Measurements from ENCODE around the gene LAMA3.
A peak's percentile ranks its signal among the peaks of the same experiment; 100 is the strongest.

Gene LAMA3

DNA sequence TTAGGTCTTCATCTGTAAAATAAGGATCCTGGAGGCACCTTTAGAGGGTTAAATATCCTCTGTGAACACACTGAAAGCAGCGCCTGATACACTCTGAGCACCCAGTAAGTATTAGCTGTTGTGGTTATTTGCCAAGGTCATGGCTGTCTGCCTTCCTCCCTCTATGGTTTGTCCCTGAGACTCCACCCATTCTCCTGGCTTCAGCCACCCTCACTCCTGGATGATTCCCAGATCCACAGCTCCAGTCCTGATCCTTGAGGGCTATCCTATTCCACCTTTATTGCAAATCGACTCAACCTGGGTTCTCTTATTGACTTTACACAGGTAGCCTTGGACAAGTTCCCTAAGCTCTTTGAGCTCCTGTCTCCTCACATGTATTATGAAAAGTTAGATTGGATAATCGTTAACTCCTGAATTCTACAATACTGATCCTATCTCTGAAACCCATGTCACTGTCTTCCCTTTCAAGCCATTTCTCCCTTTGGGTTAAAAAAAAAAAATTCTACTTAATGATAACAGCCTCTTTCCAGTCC lies 162.3 kb downstream of the LAMA3 start:
- DNase-seq (ENCODE audit: low read depth, low spot score), result no peak

DNA sequence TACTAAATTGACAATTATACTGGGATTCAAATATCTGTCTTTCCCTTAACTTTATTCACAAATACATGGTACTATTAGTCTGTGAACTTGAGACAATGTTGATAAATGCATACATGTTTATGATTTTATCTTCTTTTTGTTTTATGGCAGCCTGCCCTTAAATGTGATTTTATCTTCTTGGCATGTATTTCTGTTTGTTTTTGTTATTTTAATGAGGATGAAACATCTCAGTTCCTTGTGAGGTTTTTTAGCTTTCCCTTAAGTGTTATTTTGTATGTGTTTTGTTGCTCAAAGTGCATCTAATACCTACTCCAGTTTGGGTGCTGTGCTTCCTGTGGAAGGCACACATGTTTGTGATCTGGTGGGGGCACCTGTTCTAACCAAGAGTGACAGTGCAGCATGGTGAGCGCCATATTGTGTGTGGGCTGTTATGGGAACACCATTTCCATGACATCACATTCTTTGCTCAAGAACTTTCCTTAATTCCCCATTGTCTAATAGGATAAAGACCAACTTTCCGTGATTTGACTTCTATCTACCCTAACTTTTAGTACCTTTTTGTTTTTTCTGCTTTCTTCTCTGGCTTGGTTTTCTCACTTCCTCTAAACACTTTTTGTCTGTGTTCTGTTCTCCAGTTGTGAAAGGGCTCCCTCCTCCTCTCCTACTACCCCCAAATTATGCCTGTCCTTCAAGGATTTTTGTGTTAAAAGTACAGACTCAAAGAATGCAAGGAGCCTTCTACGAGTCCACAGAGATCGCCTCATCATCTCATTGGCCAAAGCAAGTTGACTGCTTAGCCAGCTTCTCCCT lies 163.2 kb downstream of the LAMA3 start:
- DNase-seq (ENCODE audit: low read depth, low spot score), result no peak

DNA sequence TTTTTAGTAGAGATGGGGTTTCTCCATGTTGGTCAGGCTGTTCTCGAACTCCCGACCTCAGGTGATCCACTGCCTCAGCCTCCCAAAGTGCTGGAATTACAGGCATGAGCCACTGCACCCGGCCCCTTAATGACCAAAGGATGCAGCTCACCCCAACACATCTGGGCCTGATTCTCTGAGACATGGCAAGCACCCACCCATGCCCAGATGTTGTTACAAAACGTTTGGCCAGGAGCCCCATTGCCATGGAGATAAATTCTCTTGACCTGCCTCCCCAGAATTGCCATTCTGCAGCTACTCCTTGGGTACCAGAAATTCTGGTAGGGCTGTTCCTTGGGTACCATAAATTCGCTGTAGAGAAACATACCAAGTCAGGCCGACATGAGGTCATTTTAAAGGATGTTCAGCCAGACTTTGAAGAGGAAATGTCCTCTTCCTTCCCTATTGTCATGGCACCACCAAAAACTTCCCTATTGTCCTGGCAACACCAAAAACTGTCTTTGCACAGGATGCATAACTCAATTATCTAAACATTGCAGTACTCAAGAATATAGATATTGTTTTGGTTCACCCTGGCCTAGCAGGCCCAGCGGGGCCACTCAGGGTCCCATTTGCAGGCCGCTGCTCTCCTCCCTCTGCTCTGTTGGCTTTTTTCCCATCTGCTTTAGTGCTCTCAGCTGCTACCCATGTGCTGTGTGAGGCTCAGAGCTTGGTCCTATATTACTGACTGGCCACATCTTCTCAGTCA lies 164.4 kb downstream of the LAMA3 start:
- no peak for DNase-seq (ENCODE audit: low read depth, low spot score)

- DNase-seq (ENCODE audit: low read depth, low spot score), result no peak
Observed at GRCh38 chr18:23855721-23856120, 166.5 kb downstream of the LAMA3 start.

DNA sequence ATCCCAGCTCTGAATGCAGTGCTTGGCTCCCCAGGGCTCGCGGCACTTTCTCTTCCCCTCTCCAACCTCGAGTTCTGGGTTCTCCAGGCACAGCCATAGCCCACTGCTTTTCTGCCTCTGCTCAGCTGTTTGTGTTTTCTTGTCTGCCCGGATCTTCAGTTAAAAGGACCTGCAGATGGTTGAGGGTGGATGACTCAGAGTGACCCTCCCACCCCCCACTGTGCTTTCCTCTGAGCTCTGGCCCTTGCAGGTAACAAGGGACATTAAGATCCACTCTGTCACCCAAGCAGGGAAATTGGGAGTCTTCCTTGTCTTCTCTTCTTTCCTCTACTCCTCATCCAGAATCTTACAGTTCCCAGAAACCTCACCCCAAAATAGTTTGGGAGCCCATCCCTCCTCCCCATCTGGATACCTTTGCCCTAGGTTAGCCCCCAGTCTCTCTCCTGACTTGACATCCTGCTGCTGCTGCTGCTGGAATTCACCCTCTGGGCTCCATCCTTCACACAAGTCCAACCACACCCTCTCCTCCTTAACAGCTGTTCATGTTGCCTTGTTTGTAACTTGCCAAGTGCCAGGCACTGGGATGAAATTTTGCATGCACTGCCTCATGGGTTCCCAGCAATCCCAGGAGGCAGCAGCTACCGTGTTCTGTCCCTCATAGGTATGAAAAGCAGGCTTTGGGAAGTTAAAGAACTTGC lies 167.4 kb downstream of the LAMA3 start:
- DNase-seq (ENCODE audit: low read depth, low spot score), result no peak

DNA sequence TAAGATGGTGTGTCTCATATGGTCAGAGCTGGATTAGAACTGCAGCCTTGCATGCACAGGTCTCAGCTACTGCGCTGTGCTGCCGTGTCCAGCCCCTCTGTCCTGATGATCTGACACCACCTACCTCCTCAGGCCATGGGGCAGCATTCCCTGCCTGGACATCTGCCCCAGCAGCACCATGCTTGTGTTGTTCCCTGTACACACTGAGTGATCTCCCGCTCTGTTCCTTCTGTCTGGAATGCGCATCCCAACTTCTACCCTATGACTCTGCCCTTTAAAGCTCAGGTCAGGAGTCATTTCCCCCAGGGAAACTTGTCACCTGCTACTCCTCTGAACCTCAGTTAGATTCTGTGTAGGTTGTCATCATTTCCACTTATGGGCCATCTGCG lies 167.9 kb downstream of the LAMA3 start:
- no peak for DNase-seq (ENCODE audit: low read depth, low spot score)

DNA sequence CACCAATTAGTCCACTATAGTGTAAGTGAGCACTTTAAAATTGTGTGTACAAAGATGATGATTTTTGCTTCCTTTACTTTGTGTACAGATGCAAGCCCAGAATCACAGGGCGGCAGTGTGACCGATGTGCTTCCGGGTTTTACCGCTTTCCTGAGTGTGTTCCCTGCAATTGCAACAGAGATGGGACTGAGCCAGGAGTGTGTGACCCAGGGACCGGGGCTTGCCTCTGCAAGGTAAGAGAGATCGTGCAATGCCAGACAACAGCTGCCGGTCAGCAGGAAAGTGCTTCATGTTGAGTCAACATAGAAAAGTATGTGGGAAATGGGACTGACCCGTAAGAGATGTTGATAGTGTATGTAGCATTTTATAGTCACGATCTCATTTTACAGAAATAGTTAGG lies 168.5 kb downstream of the LAMA3 start:
- DNase-seq (ENCODE audit: low read depth, low spot score), result no peak

DNA sequence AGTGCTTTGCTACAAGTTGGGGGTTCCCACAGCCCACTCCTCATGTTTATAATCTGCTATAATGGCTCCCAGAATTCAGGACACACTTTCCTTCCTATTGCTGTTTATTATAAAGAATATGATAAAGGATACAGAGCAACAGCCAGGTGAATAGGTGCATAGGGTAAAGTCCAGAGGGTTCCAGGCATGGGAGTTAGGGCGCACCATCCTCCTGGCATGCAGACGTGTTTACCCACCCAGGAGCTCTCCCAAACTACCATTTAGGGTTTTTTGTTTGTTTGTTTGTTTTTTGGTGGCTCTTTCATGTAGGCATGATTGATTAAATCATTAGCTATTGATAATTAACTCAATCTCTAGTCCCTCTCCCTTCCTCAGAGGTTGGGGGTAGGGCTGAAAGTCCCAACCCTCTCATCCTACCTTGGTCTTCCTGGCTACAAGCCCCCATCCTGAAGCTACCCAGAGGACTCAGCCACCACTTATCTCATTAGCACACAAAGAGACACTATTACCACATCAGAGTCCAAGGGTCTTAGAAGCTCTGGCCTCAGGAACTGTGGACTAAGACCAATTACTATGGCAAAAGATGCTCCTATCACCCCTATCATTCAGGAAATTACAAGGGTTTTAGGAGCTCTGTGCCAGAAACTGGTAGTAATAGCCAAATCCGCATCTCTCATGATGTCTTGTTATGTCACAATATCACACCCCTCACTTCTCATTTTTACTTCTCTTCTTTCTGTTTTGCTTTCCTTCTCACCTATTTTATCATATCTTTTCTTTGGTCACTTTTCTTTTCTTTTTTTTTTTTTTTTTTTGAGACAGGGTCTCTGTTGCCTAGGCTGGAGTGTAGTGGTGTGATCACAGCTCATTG lies 170.4 kb downstream of the LAMA3 start:
- no peak for DNase-seq (ENCODE audit: low read depth, low spot score)

- DNase-seq (ENCODE audit: low read depth, low spot score), result no peak
Observed at GRCh38 chr18:23861326-23861725, 172.1 kb downstream of the LAMA3 start.

GRCh38 chr18:23861805-23862470 lies 172.7 kb downstream of the LAMA3 start:
- DNase-seq (ENCODE audit: low read depth, low spot score), result no peak

DNA sequence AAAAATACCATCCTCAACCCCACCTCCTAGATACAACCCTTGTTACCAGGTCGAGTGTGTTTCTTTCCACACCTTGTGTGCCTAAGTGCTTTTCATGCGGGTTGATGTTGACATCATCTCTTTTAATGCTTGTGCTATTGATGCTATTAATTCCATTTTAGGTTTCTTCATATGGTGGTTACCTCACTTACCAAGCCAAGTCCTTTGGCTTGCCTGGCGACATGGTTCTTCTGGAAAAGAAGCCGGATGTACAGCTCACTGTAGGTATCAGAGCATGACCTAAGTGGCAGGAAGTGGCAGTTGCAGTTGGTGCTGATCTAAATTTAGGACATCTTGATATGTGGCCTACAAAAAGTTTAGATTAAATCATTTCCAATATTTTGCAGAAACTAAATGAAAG lies 175.4 kb downstream of the LAMA3 start:
- DNase-seq (ENCODE audit: low read depth, low spot score), result no peak

- DNase-seq (ENCODE audit: low read depth, low spot score), result no peak
Observed at GRCh38 chr18:23867006-23867405, 177.8 kb downstream of the LAMA3 start.

DNA sequence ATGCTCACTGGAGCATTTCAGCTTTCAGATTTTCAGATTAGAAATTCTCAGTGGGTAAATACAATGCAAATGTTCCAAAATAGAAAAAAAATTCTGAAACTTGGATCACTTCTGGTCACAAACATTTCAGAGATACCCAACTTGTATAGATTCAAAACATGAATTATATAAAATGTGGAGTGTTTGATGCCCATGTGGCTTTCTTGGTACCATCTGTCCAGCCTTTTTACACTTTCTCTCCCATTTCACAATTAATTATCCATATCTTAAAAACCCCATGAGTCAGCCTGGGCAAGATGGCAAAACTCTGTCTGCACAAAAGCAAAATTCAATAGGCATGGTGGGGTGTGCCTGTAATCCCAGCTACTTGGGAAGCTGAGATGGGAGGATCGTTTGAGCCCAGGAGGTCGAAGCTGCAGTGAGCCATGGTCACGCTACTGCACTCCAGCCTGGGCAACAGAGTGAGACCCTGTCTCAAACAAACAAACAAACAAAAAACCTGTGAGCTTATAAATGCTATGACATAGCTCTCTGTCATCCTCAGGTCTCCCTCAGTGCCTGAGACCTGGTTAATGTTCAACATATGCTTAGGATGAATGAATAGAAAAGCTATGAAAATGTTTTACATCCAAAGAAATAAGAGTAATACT lies 179.0 kb downstream of the LAMA3 start:
- no peak for DNase-seq (ENCODE audit: low read depth, low spot score)

- DNase-seq (ENCODE audit: low read depth, low spot score), result no peak
Observed at GRCh38 chr18:23870676-23871380, 181.6 kb downstream of the LAMA3 start.

GRCh38 chr18:23871410-23871809 lies 182.2 kb downstream of the LAMA3 start:
- DNase-seq (ENCODE audit: low read depth, low spot score), result peak; percentile 12

GRCh38 chr18:23872701-23873550 lies 183.7 kb downstream of the LAMA3 start:
- DNase-seq (ENCODE audit: low read depth, low spot score), result no peak

DNA sequence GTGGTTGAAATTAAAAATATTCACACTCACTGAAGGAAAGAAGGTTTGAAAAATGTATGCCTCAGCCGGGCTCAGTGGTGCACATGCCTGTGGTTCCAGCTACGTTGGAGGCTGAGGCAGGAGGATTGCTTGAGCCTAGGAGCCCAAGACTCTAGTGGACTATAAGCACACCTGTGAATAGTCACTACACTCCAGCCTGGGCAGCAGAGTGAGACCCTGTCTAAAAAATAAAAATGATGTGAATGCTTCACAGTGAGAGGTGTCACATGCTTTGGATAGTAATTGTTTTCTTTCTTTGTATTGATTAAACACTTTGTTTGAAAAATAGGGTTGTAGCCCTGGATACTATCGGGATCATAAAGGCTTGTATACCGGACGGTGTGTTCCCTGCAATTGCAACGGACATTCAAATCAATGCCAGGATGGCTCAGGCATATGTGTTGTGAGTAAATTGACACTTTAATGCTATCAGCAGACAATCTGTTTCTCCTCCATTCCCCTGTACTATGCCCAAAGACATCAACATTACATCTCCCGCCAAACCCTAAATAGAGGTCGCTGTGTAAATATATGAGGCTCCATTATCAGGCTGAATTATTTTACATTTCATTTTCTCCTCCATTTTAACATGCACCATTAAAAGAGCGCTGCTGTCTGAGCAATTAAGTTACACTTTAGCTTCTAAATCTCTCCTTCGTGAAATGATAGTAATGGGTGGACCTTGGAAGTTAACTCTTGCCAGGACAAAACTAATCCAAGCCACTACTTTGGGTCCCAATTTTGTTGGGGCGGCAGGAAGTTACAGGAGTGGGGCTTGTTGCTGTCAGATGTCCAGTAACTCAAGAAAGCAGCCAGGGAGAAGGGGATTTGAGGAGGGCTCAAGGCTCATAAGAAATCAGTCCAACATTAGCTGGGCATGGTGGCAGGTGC lies 187.0 kb downstream of the LAMA3 start:
- no peak for DNase-seq (ENCODE audit: low read depth, low spot score)

DNA sequence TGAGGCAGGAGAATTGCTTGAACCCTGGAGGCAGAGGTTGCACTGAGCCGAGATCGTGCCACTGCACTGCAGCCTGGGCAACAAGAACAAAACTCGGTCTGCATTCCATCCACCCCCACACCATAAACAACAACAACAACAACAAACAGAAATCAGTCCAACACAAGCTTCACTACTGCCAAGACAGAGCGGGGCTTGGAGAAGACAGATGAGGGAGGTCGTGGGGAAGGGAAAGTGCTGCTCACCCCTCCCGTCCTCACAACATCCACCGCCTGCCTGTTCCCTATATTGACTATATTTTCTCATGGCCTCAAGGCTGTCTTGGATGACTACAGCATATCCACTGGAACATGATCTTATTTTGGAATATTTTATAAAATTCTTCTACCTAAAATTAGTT lies 187.7 kb downstream of the LAMA3 start:
- DNase-seq (ENCODE audit: low read depth, low spot score), result no peak

All from activated CD4-positive, CD25-positive, alpha-beta regulatory T cell treated with anti-CD3 and anti-CD28 coated beads, Interleukin-2, amount 50 U/mL, for 16 hours (primary cell).